8988T (cell line): ENCODE measurements around the gene AKR1B1.

Experiments
- DNase-seq: peaks from one replicate; pipeline ENCODE4 v3.0.0; 2011

Gene AKR1B1

GRCh38 chr7:134468475-134468874 lies 9.6 kb upstream of the AKR1B1 start:
- DNase-seq: no peak

- DNase-seq: no peak
These were observed 9.2 kb upstream of the AKR1B1 start for GRCh38 chr7:134468054-134468453.

GRCh38 chr7:134465491-134465890 lies 6.6 kb upstream of the AKR1B1 start:
- DNase-seq: no peak

DNA sequence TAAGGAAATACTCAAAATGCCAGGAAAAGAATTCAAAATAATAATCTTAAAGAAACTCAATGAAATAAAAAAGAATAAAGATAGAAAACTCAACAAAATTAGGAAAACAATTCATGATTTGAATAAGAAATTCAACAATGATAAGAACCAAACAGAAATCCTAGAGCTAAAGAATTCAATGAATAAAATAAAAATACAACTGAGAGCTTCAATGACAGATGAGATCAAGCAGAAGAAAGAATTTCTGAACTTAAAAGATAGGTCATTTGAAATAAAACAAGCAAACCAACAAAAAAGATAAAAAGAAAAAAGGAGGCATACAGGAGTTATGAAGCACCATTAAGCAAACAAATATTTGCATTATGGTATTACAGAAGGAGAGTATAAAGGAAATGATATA lies 5.6 kb upstream of the AKR1B1 start:
- DNase-seq: no peak

GRCh38 chr7:134463751-134464150 lies 4.9 kb upstream of the AKR1B1 start:
- no peak for DNase-seq

GRCh38 chr7:134462337-134462925 lies 3.5 kb upstream of the AKR1B1 start:
- no peak for DNase-seq

- DNase-seq: no peak
These were observed 3.0 kb upstream of the AKR1B1 start for GRCh38 chr7:134461916-134462315.

DNA sequence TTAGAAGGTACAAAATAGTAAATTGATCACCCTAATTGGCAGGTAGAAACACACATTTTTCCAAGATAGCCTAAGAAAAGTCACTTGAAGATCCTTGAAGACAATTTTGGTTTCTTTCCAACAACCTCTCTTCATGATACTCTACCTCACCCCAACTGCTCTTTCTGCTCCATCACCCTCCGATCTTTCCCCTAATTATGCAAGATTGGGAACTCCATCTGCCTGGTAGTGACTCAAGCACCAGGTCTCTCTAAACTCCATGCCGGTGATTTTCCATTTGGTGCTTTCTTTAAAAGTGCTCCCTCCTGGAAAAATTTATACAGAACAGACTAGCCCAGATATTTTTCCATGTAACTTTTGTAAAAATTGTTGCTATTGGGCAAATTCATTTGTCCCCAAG lies 1.1 kb upstream of the AKR1B1 start:
- DNase-seq: no peak

GRCh38 chr7:134458341-134458805 lies 527 bp downstream of the AKR1B1 start:
- DNase-seq: peak; percentile 54

- DNase-seq: no peak
These were observed 1.7 kb downstream of the AKR1B1 start for GRCh38 chr7:134457210-134457609.

DNA sequence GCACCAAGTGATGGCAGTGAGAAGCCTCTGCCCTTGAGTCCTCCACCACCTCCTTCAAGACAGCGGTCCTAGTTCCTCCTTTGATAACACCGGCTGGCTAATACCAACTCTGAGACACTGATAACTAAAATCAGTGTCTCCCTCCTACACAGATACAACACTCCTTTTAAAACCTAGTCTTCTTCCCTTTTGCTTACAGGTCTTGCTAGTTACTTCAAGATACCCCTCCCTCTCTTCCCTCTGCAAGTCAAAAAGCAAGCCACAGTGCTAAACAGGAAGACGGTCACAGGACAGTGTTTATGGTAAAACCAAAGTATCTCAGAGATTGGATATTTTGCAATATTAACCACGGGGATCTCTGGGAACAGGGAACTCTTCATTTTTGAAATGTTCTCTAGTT lies 4.6 kb downstream of the AKR1B1 start:
- no peak for DNase-seq

GRCh38 chr7:134453518-134453917 lies 5.4 kb downstream of the AKR1B1 start:
- no peak for DNase-seq

DNA sequence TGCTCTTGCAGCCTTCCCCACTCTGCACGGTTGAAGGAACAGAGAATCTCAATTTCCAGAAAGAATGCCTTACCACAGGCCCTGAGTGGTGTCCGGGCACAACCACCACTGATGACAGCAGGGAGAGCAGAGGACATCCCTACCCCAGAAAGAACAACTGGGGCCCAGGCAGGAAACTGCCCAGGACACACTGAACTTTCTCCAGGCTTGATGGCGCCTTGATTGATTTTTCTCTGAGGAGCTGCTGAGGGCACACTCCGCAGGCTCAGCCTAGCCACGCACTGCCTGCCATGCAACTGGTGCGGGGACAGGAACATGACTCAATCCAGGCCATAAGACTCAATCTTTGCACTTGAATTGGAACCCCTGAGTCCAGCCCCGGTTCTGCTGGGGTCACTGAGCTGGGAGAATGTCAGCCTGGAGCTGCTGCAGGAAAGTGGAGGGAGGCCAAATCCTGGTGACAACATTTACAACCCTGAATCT lies 5.9 kb downstream of the AKR1B1 start:
- DNase-seq: no peak

- DNase-seq: no peak
These were observed 6.5 kb downstream of the AKR1B1 start for GRCh38 chr7:134452419-134452838.

DNA sequence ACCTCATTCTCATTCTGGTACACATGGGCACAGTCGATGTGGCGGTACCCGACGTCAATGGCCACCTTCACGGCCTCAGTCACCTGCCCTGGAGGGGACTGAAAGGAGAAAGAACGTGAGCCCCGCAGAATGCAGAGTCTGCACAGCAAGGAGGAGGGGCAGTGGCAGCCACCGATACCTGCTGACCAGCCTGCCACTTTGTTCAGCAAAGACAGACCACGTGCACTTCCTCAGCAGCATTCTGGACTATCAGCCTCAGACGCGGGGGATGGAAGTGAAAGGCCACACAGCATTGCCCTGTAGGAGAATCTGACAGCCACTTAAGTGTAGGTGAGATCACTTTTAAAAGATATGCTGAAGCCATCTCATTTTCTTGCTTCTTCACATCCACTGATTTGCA lies 7.2 kb downstream of the AKR1B1 start:
- no peak for DNase-seq

- no peak for DNase-seq
These were observed 8.5 kb downstream of the AKR1B1 start for GRCh38 chr7:134450294-134451000.

DNA sequence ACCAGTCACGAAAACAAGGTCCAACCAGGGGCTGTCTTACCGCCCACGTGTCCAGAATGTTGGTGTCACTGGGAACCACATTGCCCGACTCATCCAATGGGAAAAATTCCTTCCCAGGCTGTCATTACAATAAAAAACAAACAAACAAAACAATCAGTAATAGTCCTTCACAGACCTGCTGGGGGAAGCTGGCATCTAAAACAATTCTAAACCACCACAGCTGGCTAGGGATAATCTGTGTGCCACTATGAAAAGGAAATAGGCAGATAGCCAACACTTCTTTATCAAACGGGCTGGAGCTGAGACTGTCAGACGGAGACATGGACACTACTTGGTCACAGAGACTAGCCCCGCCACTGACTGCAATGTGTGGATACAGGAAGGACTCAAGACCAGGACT lies 9.2 kb downstream of the AKR1B1 start:
- no peak for DNase-seq

GRCh38 chr7:134448356-134449229 lies 10.3 kb downstream of the AKR1B1 start:
- DNase-seq: peak; percentile 51

DNA sequence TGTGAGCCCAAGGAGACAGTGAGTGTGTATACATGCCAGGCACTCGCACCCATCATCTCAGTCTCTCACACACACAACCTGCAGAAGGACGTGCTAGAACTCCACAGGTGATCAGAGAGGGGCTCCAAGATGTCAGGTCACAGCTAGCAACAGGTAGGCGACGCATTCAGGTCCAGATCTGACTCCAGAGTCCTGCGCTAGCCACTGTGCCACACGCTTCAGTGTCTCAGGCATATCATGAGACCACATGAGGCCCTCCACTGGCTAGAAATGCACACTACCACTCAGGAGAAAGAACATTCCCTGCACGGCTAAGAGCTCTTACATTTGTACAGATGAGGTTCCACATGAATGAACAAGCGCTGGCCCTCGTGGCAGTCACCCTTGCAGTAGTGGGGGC lies 11.5 kb downstream of the AKR1B1 start:
- DNase-seq: no peak

DNA sequence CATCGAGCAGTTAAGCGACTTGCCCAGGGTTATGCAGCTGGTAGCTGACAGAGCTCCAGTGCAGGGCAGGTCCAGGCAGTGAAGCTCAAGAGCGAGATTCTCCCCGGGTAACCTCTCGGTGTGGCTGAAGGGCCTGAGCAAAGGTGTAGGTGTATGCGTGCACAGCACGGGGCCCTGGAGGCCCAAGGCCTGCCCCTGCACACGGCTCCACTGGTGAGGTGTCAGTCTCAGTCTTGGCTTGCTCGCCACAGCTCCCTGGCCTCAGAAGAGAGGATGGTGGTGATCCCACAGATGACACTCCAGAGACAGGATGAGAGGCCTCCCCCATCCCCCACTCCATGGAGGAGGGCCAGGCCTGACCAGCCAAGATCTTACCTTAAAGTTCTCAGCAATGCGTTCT lies 12.0 kb downstream of the AKR1B1 start:
- no peak for DNase-seq

GRCh38 chr7:134446446-134446845 lies 12.5 kb downstream of the AKR1B1 start:
- no peak for DNase-seq

DNA sequence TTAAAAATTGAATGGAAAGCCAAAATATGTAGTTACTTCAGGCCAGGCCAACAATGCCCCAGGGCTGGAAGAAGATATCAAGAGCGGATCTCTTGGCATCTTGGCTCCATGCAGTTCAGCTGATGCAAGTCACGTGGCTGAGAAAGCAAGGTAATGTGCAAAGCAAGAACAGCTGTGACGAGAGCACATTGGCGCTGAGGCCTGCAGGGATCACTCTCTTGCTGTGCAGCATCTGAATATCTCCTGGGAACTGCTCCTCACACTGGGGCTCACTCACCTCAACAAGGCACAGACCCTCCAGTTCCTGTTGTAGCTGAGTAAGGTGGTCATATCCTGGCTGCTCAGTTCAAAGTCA lies 14.0 kb downstream of the AKR1B1 start:
- no peak for DNase-seq

DNA sequence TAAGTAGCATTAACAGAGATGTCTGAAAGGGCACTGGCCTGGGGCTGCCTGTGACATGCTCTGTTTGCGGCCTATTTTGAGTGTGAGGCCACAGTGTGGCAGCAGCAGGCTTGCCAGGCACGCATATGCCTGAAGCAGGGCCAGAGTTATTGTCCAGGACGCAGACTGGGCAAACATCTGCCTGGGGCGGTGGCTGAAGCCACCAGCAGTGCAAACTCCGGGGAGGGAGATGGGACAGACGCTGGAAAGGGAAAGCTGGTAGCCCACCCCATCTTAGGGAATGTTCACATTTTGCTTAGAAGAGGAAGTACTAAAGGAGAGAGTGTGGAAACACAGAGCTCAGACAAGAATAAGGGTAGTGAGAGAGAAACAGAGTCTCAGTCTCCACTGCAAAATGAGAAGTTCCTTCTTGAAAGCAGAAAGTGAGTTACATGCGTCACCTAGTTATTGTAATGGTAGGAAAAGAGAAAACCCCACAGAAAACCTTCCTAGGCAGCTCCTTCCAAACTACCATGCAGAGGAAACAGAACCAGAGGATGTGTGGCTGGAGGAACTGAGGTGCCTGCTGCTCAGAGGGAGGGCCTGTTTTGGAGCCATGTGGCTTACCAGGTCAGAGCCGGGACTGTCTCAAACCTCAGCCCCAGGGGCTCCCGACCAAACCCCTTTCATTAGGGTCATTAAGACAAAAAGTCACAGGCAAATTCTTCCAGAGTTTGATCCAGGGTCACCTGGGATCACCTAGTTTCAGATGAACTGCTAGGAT lies 14.5 kb downstream of the AKR1B1 start:
- DNase-seq: no peak
